Erythroblast (primary cell): ENCODE measurements around the gene SH3PXD2B.

ENCODE experiments used
- GATA1 ChIP-seq: IDR thresholded peaks from 2 replicates; pipeline ENCODE4 v1.6.1; 2011; ENCODE audit warnings: low read depth, mild to moderate bottlenecking, control low read depth, low read length, moderate library complexity
- POLR2A ChIP-seq: IDR thresholded peaks from 2 replicates; pipeline ENCODE4 v1.6.1; 2011; ENCODE audit warnings: mild to moderate bottlenecking, low read length

DNA sequence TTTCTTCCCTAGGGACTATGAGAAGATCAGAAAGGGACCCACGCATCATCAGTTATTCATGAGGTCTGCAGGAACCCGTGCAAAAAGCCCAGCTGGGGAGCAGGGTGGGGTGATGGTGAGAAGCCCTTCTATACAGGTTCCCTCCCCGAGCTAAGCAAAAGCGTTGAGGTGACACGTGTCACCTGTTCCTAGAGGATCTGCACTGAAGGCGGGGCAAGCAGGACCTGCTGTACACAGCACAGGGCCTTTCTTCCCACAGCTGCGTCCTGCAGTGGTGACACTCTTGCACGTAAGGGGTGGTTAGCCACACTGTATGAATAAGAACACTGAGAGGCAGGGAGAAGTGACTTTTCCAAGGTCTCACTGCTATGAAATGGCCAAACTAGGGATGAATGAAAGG lies 37.2 kb upstream of the SH3PXD2B start:
- no peak for TF ChIP-seq POLR2A
- no peak for TF ChIP-seq GATA1
